Measurements from ENCODE around the gene BRD8. TPM values are rescaled to one million over a fixed set of nuclear protein-coding genes. Genes with fewer than 3 reads are reported as not detected.
A peak's percentile ranks its signal among the peaks of the same experiment; 100 is the strongest.

BRD8 gene
- total RNA-seq, 2 donors from 2014 or later: 47.1 to 75.5 TPM

GRCh38 chr5:138179277-138179857 is 937 bp upstream of the BRD8 start:
- peak overlapping the region in 1 of 2 donors; percentile 64 for H3K4me3 ChIP-seq
- intact Hi-C loops (cut with DNase I): no loop called here
- 2% methylated on average over 23 of the region's 23 CpGs for WGBS

GRCh38 chr5:138177941-138178515 is 402 bp downstream of the BRD8 start:
- under 1% methylated on average over 16 of the region's 16 CpGs for WGBS
- intact Hi-C loops (cut with DNase I): no loop called here
- Histone ChIP-seq H3K4me3 (peak overlapping the region; percentile 64 to 65), H3K27me3 (replicated peaks; ENCODE audit: insufficient read depth) (no peaks in the 10 kb centered on the region), H3K9me3 (no peaks in the 10 kb centered on the region), H3K4me1 (replicated peaks) (peaks cover 10% of the 10 kb centered on the region), H3K36me3 (no peaks in the 10 kb centered on the region), H3K27ac (peak overlapping the region; percentile 85 to 90)
- DNase-seq (ENCODE audit: low spot score): peak; percentile 33
- no peak for TF ChIP-seq POLR2A (IDR thresholded peaks at IDR 0.05)
- no peak for TF ChIP-seq CTCF (IDR thresholded peaks at IDR 0.05)
- TF ChIP-seq POLR2AphosphoS5 (IDR thresholded peaks at IDR 0.05): no peak

More at GRCh38 chr5:138179277-138179857, 937 bp upstream of the BRD8 start:
- Histone ChIP-seq H3K27me3 (replicated peaks; ENCODE audit: insufficient read depth) (no peaks in the 10 kb centered on the region), H3K9me3 (no peaks in the 10 kb centered on the region), H3K27ac (no peak overlapping the region), H3K36me3 (no peaks in the 10 kb centered on the region), H3K4me1 (replicated peaks) (peaks cover 10% of the 10 kb centered on the region)
- TF ChIP-seq CTCF (IDR thresholded peaks at IDR 0.05) (no peak), POLR2AphosphoS5 (IDR thresholded peaks at IDR 0.05) (no peak), POLR2A (IDR thresholded peaks at IDR 0.05) (no peak)
- DNase-seq (ENCODE audit: low spot score): no peak

- TF ChIP-seq POLR2AphosphoS5 (IDR thresholded peaks at IDR 0.05) (no peak), POLR2A (IDR thresholded peaks at IDR 0.05) (no peak), CTCF (IDR thresholded peaks at IDR 0.05) (no peak)
- peaks cover 28 to 34% of the 10 kb centered on the region in 2 donors for H3K36me3 ChIP-seq
- no peak for DNase-seq (ENCODE audit: low spot score)
- intact Hi-C loops (cut with DNase I): no loop called here
- H3K9me3 ChIP-seq: no peaks in the 10 kb centered on the region
- no peaks in the 10 kb centered on the region for H3K4me1 ChIP-seq (replicated peaks)
- no peak overlapping the region for H3K4me3 ChIP-seq
- H3K27me3 ChIP-seq (replicated peaks; ENCODE audit: insufficient read depth): no peaks in the 10 kb centered on the region
- no peak overlapping the region for H3K27ac ChIP-seq
These were observed 8.1 kb downstream of the BRD8 start for GRCh38 chr5:138170299-138170698.

- H3K4me1 ChIP-seq (replicated peaks): no peaks in the 10 kb centered on the region
- H3K27ac ChIP-seq: no peak overlapping the region
- DNase-seq (ENCODE audit: low spot score): no peak
- H3K9me3 ChIP-seq: no peaks in the 10 kb centered on the region
- no peak overlapping the region for H3K4me3 ChIP-seq
- peaks cover 28 to 46% of the 10 kb centered on the region in 2 donors for H3K36me3 ChIP-seq
- H3K27me3 ChIP-seq (replicated peaks; ENCODE audit: insufficient read depth): no peaks in the 10 kb centered on the region
- intact Hi-C loops (cut with DNase I): no loop called here
- TF ChIP-seq CTCF (IDR thresholded peaks at IDR 0.05) (no peak), POLR2A (IDR thresholded peaks at IDR 0.05) (no peak), POLR2AphosphoS5 (IDR thresholded peaks at IDR 0.05) (no peak)
- WGBS: 88% methylated on average over 5 of the region's 5 CpGs
These were observed 9.3 kb downstream of the BRD8 start for GRCh38 chr5:138169124-138169523.

- H3K4me1 ChIP-seq (replicated peaks): no peaks in the 10 kb centered on the region
- intact Hi-C loops (cut with DNase I): no loop called here
- H3K27ac ChIP-seq: no peak overlapping the region
- H3K36me3 ChIP-seq: peaks cover 11 to 57% of the 10 kb centered on the region in 2 donors
- TF ChIP-seq POLR2AphosphoS5 (IDR thresholded peaks at IDR 0.05) (no peak), POLR2A (IDR thresholded peaks at IDR 0.05) (no peak), CTCF (IDR thresholded peaks at IDR 0.05) (no peak)
- no peak overlapping the region for H3K4me3 ChIP-seq
- DNase-seq (ENCODE audit: low spot score): no peak
- H3K27me3 ChIP-seq (replicated peaks; ENCODE audit: insufficient read depth): no peaks in the 10 kb centered on the region
- H3K9me3 ChIP-seq: no peaks in the 10 kb centered on the region
These were observed 14.7 kb downstream of the BRD8 start for GRCh38 chr5:138163721-138164120.

All from prostate gland (tissue), 2 donors.